HG03039 (cell line): ENCODE measurements around the gene C1QL4.
"Not testable (repeated sequence)": the region's sequence is repeated elsewhere in the genome, so short reads cannot be mapped to it uniquely, and the experiment has no call there.

Source experiments
- ATAC-seq: cut with Tn5 transposase; IDR thresholded peaks from one replicate; pipeline ENCODE4 v1.9.1; 2021; ENCODE audit warnings: mild to moderate bottlenecking, moderate library complexity; ENCODE audit not compliant: unreplicated experiment

The C1QL4 gene

DNA sequence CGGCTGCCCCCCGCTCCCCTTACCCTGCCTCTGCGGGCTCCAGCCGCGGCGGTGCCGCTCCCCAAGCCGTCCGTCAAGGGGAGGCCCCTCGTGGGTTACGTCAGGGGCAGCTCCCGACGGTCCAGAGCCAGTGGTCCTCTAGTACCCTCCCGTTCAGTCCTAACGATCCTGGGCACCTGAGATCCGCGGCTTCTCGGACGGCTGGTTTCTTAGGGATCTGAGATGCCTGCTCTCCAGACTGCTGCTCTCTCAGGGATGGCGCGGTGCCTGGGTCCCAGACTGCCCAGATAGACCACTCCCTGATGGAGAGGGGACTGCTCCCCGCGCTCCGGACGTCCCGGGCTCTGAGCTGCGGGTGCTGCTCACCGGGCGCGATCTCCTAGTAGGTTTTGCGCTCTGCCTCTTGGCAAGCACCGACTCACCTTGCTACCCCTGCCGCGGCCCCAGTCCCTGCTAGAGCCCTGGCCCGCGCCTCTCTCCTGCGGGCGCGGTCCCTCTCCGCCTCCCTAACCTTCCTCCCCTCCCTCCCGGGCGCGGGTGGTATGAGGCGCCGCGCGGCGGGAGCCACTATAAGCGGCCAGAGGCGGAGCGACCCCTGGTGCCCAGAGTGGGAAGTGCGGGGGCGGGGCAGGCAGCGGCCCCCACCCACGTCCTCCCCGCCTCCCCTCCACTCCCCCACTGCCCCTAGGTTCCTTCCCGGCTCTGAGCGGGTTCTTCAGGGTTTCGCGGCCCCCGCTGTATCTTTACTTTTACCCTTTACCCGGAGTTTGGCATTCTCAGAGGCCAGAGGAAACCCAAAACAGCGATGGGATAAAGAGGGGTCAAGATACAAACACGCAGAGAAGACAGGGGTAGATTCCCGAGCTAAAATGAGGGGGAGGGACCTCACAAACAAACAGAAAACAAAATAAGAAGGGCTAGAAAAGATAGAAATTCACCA is at the start of gene C1QL4:
C1QL4 (minus strand) TSS at position 544 of the 940 bp plus-strand sequence. CDS start 711 bp downstream, outside the sequence.
- peak; percentile 59 for ATAC-seq

DNA sequence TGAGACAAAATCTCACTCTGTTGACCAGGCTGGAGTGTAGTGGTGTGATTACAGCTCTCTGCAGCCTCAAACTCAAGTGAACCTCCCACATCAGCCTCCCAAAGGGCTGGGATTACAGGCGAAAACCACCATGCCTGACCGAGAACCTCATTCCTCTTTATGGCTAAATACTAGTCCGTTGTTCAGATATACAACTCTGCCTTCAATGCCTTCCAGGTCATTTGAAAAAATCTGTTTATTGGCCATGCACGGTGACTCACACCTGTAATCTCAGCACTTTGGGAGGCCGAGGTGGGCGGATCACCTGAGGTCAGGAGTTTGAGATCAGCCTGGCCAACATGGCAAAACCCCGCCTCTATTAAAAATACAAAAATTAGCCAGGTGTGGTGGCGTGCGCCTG is 43.2 kb upstream of the C1QL4 start:
- not testable (repeated sequence) for ATAC-seq

DNA sequence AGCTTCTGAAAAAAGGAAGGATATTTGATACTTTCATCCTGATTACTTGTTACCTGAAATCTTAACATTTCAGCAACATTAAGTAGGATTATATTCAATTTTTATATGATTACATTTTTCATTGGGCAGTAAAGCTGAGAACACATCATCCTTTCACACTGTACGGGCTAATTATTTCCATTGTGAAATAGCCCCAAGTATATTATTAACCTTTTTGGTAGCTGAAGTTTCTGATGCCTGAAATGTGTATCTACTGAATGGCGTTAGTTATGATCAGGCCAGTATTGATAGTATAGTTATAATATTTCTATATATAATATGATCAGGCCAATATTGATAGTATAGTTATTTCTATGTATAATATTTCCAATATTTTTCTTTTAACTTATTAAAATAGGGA is 40.4 kb upstream of the C1QL4 start:
- no peak for ATAC-seq

DNA sequence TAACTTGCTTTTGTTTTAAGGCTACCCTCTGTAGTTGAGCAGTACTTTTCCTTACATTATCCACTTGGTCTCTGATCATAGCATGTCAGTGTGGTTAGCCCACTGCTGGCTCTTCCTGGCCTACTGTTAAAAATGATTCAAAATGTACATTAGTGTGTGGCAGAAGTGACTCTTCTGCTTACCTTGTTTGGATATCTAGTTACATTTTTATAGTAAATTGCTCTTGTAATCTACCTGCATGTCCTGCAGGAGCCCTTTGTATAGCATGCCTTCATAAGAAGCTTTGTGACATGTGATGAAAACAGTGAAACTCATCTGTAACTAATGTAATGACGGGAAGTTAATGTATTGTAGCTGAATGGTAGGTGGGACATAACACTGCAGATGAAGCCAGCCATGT is 38.4 kb upstream of the C1QL4 start:
- no peak for ATAC-seq

DNA sequence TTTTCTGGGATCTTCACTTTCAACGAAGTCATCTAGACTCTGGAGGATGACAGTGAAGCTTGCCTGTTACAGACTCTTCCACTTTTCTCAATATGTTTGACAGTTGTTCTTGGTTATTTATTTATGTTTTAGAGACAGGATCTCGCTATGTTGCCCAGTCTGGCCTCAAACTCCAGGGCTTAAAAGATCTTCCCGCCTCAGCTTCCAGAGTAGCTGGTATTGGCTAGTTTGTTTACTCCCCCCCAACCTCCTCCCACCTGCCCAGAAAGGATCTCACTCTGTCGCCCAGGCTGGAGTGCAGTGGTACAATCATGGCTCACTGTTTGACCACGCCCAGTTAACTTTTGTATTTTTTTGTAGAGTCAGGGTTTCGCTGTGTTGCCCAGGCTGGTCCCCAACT is 33.6 kb upstream of the C1QL4 start:
- ATAC-seq, result no peak

DNA sequence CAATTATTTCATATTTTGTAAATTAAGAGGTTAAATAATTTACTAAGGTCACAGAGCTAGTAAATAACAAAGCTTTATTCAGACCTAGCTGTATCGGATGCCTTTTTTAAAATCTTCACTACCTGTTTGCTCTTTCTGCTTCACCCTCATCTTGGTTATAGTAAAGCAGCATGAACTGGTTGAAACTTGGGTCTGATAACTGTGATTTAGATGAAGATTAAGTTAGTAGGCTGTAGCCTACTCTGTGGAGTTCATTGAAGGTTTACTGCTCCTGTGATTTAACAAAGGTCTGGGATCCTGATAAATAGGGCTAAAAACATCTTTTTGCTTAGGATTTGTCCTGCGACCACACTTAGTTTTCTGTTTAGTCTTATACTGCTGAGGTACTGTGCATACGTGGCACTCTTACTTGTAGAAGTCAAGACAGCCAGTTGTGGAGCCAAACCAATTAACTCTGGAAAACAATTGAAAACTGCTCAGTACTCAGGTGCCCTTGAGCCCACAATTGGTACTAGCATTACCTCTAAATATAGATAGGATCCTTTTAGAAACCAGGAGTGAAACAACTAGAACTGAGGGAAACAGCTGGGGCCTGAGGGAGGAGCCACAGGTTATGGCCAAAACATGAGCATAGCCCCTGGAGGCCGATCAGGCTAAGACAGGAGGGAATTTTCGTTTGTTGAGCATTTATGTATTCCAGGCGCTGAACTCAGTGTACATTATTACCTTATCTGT is 32.6 kb upstream of the C1QL4 start:
- ATAC-seq, result peak; percentile 32

DNA sequence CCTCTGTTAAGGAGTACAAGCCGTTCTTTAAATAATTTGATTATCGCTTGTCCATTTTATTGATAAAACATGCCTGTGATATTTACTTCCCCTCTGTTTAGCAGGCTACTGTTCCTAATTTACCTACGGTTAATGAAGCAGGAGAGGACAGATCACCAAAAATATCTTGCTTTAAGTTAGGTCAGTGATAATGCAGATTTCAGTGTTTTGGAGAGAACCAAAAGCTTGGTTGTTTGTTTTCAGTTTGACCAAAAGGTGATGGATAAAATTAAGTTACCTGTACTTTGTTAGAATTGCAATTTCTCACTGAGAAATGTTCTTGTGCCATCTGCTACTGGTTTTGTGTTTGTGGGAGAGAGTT is 31.2 kb upstream of the C1QL4 start:
- ATAC-seq, result no peak

DNA sequence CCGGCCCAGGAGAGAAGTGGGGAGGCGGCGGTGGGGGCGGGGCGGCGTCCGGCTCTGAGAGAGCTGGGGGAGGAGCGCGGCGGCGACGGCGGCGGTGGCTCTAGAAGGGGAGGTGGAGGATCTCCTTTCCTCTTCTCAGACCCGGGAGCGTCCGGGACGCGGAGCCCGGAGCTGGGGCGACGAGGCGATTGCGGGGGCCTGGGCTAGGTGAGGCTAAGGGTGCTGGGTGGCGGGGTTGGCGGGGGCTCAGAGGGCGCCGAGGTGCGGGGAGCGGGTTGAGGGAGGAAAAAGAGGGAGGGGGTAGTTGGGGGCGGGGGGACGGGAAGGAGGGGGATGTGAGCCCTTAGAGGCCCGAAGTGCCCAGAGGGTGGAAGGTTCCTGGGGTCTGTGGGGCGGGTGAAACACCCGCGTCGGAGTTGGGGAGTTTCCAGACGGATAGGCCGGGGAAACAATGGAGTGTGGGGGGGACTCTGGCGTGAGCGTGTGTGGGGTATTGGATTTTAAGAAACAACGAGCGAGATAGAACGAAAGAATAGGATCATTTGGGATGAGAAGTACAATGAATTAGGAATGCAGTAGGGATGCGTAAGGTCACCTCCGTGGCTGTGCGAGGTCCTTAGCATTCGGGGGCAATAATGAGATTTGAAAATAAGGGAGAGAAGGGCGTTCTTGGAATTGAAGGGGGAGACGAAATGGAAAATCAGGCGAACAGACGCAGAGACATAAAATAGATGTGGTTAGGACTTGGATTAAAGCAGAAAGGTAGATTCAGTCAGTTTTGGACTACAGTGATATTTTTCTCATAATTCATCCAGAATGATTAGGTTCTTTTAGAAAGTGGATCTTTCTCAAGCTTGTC is 30.6 kb upstream of the C1QL4 start, which contains the start of gene SPATS2:
SPATS2 (plus strand) TSS at position 82 of the 859 bp plus-strand sequence. CDS start 93,551 bp downstream, outside the sequence.
- ATAC-seq, result no peak

DNA sequence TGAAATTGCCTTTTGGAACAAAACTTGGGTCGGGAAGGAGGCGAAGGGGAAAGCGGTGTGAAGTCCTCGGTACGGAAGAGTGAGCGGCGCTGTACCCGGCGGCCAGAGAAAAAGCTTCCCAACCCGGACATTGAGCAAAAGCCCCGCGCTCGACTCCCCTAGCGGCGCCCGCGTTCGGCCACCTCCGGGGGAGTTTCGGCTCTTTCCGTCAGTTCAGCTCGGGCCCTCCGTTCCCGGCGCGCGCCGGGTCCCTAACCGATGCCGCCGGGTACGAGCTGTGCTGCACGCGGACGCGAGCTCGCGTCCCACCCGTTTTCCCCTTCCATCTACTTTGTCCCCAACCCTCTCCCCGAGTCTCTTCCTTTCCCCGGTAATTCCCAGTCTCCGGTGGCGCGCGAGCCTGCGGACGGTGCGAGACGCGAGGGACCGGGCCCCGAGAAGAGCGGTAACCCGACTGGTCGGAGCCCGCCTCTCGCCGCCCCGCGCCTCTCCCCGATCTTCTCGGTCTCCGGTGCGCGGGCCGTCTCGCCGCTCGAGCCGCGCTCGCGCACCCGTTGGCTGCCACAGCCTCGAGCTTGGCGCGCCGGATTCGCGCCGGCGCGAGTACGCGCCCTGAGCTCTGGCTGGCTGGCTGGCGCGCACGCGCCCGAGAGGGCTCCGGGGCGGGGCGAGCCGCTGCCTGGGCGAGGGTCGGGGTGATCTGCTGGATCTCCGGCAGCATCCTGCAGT is 29.8 kb upstream of the C1QL4 start:
- peak; percentile 57 for ATAC-seq

DNA sequence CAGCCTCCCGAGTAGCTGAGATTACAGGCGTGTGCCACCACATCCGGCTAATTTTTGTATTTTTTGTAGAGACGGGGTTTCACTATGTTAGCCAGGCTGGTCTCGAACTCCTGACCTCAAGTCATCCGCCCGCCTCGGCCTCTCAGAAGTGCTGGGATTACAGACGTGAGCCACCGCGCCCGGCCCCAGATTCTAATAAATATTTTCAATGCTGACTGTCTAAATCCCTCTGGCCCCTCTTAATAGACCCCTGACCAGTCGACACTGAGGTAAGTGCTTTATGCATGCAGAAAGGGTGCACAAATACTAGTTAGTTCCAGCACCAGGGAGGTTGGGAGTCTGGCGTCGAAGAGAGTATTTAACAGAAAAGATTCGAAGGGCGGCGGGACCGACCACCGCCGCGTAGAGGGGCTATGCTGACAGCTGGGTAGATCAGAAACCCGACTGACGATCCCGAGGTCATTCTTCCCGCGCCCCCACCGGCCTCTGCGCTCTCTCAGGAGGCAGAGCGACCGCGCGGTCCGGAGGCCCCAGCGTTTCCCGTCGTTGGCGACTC is 29.2 kb upstream of the C1QL4 start:
- no peak for ATAC-seq

DNA sequence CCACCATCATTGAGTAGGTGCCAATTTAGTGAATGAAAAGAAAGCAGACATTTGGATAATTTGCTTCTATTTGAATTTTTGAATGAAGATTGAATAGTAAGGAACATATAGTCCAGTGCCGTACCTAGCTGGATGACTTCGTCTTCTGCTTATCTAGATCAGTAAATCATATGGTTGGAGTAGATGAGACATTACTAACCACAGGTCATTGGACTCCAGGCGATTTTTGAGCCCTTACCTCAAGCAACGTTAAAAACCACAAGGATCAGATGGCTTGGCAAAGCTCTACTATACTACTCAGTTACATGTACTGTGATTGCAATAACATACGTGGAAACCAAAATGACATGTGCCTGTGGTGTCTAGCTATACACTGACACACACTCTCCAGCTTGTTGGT is 28.6 kb upstream of the C1QL4 start:
- ATAC-seq, result no peak

DNA sequence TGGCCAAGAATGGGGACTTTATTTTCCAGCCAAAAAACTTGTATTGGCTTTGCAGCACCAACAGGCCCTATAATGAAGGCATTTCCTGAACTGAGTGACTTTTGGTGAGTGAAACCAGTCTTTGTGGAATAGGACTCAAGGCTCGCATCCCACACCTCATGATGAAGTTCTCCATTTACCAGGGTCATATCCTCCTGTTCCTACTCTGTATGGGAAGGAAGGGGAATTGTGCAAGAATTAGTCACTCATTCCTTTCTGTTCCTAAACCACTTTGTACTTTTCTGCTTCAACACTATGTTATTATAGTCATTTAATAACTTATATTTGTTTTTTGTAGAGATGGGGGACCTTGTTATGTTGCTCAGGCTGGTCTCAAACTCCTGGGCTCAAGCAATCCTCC is 28.0 kb upstream of the C1QL4 start:
- ATAC-seq, result no peak

DNA sequence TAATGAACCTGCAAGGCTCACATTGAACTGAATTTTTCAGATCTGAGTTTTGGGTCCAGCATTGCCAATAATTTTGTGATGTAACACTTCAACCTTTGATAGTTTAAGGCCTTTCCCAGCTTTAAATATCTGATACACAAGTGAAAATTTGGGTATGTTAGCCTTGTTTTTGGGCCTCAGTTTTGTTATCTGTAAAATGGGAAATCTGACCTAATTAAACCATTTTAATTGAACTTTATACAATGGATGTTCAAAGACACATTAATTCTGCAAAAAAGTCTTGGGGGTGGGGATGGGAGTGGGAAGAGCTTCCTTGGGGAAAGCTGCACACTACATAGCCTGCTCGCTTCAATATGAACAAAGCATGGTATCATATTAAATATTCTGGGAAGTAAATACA is 25.1 kb upstream of the C1QL4 start:
- no peak for ATAC-seq

DNA sequence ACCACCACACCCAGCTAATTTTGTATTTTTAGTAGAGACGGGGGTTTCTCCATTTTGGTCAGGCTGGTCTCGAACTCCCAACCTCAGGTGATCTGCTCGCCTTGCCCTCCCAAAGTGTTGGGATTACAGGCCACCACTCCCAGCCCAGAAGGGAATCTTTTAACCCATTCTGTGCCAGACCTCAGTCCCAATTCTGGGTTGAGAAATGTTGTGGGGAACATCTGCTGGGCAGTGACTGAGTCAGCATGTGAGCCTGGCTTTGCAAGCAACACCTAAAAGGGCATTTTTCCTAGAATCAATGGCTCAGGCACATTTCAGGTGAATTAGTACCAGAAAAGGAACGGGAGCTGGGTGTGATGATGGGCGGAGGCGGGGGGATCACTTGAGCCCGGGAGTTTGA is 22.7 kb upstream of the C1QL4 start:
- ATAC-seq, result no peak

DNA sequence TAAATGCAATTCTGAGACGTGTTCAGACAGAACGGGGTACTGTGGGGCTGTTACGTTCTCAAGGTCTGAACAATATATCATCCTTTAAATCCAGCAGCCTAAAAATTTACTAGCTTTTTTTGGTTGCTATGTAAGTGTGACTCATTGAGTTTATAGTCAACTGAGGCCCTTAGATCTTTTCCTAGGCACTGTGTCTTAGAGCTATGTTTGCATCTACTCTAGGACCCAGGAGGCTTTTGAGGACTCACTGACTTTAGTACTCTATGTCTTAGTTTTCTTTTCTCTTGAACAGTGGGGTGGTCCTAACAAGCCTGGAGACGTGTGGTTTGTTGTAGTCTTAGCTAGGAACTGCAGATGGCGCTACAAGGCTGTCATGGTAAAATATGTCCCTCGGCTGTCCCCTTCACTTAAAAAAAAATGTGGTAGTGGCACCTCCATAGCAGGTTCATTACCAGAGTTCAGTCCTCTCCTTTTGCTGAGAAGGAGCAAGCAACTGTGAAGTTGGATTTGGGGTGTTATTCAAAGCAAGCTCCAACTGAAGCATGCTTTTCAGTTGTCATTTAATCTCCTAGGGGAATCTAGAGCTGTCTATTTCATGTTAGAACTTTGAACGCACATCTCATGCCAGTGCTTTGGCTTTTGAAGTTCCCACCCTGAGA is 21.6 kb upstream of the C1QL4 start:
- ATAC-seq, result no peak

DNA sequence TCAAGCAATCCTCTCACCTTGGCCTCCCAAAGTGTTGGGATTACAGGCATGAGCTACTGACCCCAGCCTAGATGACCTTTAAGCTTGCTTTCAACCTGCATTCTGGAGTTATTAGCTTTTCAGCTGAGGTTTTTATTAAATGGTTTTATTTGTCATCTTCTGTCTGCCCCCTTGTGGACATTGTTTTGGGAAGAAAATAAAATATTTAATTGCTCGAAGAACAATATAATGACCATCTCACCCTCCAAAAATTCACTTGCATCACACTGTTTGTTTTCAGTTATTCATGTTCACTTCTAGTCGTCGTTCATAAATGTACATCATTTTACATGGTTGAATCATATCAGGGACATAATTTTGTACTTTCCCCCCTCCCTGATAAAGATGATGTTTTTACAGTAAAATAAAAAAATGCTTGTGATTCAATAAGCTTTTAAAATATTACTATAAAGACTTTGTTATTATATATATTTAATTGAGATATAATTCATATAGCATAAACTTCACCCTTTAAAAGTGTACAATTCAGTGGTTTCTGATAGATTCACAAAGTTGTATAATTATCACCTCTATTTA is 20.2 kb upstream of the C1QL4 start:
- ATAC-seq, result no peak

DNA sequence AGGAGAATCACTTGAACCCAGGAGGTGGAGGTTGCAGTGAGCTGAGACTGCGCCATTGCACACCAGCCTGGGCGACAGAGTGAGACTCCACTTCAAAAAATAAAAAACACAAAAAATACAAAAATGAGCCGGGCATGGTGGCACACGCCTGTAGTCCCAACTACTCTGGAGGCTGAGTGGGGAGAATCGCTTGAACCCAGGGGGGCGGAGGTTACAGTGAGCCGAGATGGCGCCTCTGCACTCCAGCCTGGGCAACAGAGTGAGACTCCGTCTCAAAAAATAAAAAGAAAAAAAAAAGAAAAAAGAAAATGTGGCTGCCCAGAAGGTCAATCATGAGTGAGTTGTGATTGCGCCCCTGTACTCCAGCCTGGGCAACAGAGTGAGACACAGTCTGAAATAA is 18.9 kb upstream of the C1QL4 start:
- ATAC-seq, result no peak

DNA sequence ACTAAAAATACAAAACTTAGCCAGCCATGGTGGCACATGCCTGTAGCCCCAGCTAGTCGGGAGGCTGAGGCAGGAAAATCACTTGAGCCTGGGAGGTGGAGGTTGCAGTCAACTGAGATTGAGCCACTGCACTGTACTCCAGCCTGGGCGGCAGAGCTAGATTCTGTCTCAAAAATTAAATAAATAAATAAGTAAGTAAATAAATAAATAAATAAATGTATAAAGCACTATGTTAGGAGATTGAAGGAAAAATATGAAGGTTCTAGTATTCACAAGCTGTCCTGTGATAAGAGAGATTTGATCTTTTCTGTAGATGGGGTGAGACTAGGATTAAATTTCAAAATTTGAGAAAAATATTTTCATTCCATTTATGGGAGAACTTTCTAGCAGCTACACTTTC is 15.4 kb upstream of the C1QL4 start:
- no peak for ATAC-seq

DNA sequence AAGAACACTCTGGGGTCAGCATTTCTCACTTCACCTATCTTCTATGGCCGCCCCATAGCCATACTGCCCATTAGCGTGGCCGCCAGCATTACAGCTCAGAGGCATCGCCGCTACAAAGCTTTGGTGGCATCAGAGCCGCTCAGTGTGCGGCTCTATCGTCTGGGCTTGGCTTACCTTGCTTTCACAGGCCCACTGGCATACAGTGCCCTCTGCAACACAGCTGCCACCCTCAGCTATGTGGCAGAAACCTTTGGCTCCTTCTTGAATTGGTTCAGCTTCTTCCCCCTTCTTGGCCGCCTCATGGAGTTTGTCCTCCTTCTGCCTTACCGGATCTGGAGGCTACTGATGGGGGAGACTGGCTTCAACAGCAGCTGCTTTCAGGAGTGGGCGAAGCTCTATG is 12.3 kb upstream of the C1QL4 start:
- no peak for ATAC-seq
